ENCODE results near the gene ATP5PD.

ATP5PD gene

DNA sequence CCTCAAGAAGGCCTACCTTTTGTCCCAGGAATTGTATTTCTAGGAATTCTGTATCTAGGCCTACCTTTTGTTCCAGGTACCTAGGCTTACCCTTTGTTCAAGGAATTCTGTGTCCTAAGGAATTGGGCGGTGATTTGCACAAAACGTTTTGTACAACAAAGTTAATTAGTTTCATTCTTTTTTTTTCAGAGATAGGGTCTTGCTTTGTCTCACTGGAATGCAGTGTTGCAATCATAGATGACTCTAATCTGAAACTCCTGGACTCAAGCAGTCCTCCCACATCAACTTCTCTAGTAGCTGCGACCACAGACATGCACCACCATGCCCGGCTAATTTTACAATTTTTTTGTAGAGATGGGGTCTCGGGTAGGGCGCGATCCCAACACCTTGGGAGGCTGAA is 52.3 kb downstream of the ATP5PD start:
- peaks cover 17% of the 10 kb centered on the region for H3K36me3 ChIP-seq (ENCODE audit: insufficient read depth, low read depth, low read length)
- H3K27ac ChIP-seq (ENCODE audit: low read length): no peak overlapping the region
- H3K4me3 ChIP-seq (ENCODE audit: low read length): no peak overlapping the region
- H3K27me3 ChIP-seq (ENCODE audit: insufficient read depth, low read length): no peaks in the 10 kb centered on the region
- H3K9me3 ChIP-seq (ENCODE audit: insufficient read depth, low read depth, low read length): no peaks in the 10 kb centered on the region
- H3K4me1 ChIP-seq (ENCODE audit: insufficient read depth, low read length): no peaks in the 10 kb centered on the region
- H3K9ac ChIP-seq (ENCODE audit: low read depth, low read length): no peak overlapping the region

DNA sequence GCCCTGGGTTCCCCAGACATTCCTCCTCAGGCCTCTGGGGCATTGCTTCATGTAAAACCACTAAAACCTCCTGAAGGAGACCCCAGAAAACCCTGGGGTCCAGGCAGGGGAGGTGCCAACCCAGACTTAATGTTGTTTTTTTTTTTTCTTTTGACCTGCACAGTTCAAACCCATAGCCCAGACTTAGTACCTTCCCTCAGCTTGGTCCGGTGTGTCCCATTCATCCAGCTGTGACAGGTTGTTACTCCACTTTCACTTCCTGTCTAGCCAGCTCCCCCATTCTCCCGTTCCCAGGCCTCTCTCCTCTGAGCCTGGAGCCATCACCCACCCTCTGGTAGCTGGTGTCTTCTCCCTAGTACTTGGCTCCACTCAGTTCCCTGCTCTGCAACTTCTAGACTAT is 54.5 kb downstream of the ATP5PD start:
- H3K27ac ChIP-seq (ENCODE audit: low read length): no peak overlapping the region
- H3K4me3 ChIP-seq (ENCODE audit: low read length): no peak overlapping the region
- H3K9me3 ChIP-seq (ENCODE audit: insufficient read depth, low read depth, low read length): no peaks in the 10 kb centered on the region
- no peaks in the 10 kb centered on the region for H3K27me3 ChIP-seq (ENCODE audit: insufficient read depth, low read length)
- peaks cover 5% of the 10 kb centered on the region; the same call in 1 of the 2 replicates for H3K4me1 ChIP-seq (ENCODE audit: insufficient read depth, low read length)
- H3K36me3 ChIP-seq (ENCODE audit: insufficient read depth, low read depth, low read length): peaks cover 14% of the 10 kb centered on the region
- no peak overlapping the region for H3K9ac ChIP-seq (ENCODE audit: low read depth, low read length)

DNA sequence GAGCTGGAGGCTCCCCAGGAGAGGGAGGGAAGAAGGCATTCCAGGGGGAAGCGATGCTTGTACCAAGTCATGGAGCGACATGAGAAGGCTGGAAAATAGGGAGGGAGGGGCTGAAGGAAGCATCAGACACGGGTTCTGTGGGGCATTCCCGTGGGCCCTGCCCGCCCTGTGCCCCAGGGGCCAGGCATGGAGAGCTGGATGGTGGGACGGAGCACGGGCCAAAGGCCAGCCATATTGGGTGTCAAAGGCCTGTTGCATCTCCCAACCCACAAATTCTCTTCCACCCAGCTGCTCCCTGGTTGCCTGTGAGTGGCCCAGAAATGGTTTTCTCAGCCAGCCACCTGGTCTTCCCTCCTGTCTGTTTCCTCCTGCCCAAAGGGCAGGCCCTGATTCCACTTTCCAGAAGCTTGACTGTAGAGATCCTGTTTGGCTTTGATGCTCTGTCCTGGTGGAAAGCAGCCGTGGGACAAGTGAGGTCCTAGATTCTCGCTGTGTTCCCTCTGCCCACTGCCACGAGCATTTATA is 56.1 kb downstream of the ATP5PD start:
- Histone ChIP-seq H3K27me3 (ENCODE audit: insufficient read depth, low read length) (no peaks in the 10 kb centered on the region), H3K9me3 (ENCODE audit: insufficient read depth, low read depth, low read length) (no peaks in the 10 kb centered on the region), H3K4me1 (ENCODE audit: insufficient read depth, low read length) (peaks cover 5% of the 10 kb centered on the region; the same call in 1 of the 2 replicates), H3K9ac (ENCODE audit: low read depth, low read length) (no peak overlapping the region), H3K27ac (ENCODE audit: low read length) (no peak overlapping the region), H3K36me3 (ENCODE audit: insufficient read depth, low read depth, low read length) (peaks cover 14% of the 10 kb centered on the region), H3K4me3 (ENCODE audit: low read length) (no peak overlapping the region)
